Esophagus (tissue), 2 donors: Measurements from ENCODE around the gene SMIM20. TPM values are rescaled to one million over a fixed set of nuclear protein-coding genes. Genes with fewer than 3 reads are reported as not detected.

ENCODE experiments used
- H3K27ac ChIP-seq, 2 donors: one replicate each; pipeline ENCODE4 v1.5.1; 2013; ENCODE audit warnings: low read depth in 2 of 2, mild to moderate bottlenecking in 2 of 2, inconsistent platforms in 1 of 2, low read length in 1 of 2, moderate library complexity in 1 of 2
- H3K27me3 ChIP-seq, 2 donors: one replicate each; pipeline ENCODE4 v1.6.1; 2013; ENCODE audit warnings: low read length in 2 of 2, control low read depth in 1 of 2, mild to moderate bottlenecking in 1 of 2; ENCODE audit not compliant: insufficient read depth in 2 of 2, control insufficient read depth in 1 of 2
- H3K36me3 ChIP-seq, 2 donors: one replicate each; pipeline ENCODE4 v1.6.1; 2013; ENCODE audit warnings: low read length in 1 of 2; ENCODE audit not compliant: control insufficient read depth in 2 of 2, insufficient read depth in 2 of 2
- H3K4me1 ChIP-seq, 2 donors: one replicate each; pipeline ENCODE4 v1.6.1; 2013; ENCODE audit warnings: low read length in 1 of 2; ENCODE audit not compliant: control insufficient read depth in 2 of 2, insufficient read depth in 2 of 2
- H3K4me3 ChIP-seq, 2 donors: one replicate each; pipeline ENCODE4 v1.5.1; 2013; ENCODE audit warnings: low read length in 2 of 2, mild to moderate bottlenecking in 2 of 2, low read depth in 1 of 2, moderate library complexity in 1 of 2
- H3K9me3 ChIP-seq, 2 donors: one replicate each; pipeline ENCODE4 v1.6.1; 2013; ENCODE audit warnings: mild to moderate bottlenecking in 2 of 2, low read depth in 1 of 2, low read length in 1 of 2, moderate library complexity in 1 of 2; ENCODE audit not compliant: control insufficient read depth in 2 of 2, insufficient read depth in 1 of 2
- WGBS, 2 donors: extraction: QIAGEN DNeasy Blood & Tissue Kit; methylation state at CpG; one replicate each; pipeline ENCODE4 v1.1.7; 2013; 5-methylcytosine and 5-hydroxymethylcytosine counted together
- polyA plus RNA-seq, 2 donors: library from polyadenylated mRNA; stranded (reverse); fragments of 200-250 nt; gene quantifications; one replicate each; pipeline ENCODE4 v1.2.3, GENCODE V29; 2013
- donor health status: healthy with polysubstance abuse.
- donor health status: Bipolar disorder and iron deficiency.

Gene SMIM20
- polyA plus RNA-seq, 2 donors, result 8.7 to 15.9 TPM

- no peak overlapping the region for H3K4me3 ChIP-seq
Measured at GRCh38 chr4:25889589-25890503, 24.2 kb upstream of the SMIM20 start.

DNA sequence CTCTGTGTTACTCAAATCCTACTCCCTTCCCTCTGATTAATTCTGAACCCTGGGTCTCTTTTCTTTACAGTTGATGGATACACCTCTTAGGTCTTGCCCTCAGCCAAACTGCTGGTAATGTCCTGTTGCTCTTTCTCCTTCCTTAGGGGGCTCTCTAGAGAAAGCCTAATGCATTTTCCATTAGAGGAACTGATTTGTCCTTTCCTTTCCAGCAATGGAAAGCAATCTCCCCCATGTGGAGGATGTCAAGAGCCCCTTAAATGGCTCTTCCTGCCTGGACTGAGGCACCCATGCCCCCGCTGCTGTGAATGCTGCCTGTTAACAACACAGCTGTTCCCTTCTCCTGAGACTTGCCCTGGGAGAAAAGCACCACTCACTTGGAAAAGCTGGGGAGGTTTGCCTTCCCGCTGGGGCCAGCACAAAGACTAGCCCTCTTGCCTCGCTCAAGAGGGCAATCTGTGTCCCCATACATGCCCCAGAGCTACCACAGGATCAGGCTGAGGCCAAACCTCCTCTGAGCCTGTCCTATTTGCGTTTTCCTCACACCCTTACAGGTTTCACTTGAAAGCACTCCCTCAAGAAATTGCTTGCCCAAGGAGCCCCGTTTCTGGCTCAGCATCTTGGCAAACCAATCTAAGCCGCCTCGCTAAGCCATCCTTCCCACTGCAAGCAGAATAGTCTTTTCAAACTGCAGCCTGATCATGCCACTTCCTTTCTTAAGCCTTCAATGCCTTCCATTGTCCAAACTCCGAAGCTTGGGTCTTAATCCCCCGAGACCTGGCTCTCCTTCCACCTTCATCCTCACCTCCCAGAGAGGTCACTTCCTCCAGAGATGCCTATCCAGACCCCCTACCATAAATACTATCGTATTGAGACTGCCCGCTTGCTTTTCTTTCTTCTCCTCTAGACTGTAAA lies 23.2 kb upstream of the SMIM20 start:
- Histone ChIP-seq H3K4me1 (no peaks in the 10 kb centered on the region), H3K9me3 (no peaks in the 10 kb centered on the region), H3K27me3 (no peaks in the 10 kb centered on the region), H3K4me3 (no peak overlapping the region), H3K36me3 (no peaks in the 10 kb centered on the region), H3K27ac (no peak overlapping the region)
- 62 to 64% methylated on average over 11 of the region's 11 CpGs for WGBS, 2 donors

More at GRCh38 chr4:25889589-25890503, 24.2 kb upstream of the SMIM20 start:
- no peaks in the 10 kb centered on the region for H3K36me3 ChIP-seq
- H3K27ac ChIP-seq, result no peak overlapping the region
- no peaks in the 10 kb centered on the region for H3K9me3 ChIP-seq
- 91 to 94% methylated on average over 14 of the region's 14 CpGs for WGBS, 2 donors
- H3K27me3 ChIP-seq, result no peaks in the 10 kb centered on the region
- H3K4me1 ChIP-seq, result no peaks in the 10 kb centered on the region

- Histone ChIP-seq H3K27ac (no peak overlapping the region), H3K4me3 (no peak overlapping the region), H3K36me3 (no peaks in the 10 kb centered on the region), H3K4me1 (no peaks in the 10 kb centered on the region), H3K27me3 (no peaks in the 10 kb centered on the region), H3K9me3 (no peaks in the 10 kb centered on the region)
- 79 to 81% methylated on average over 6 of the region's 6 CpGs for whole genome bisulfite sequencing, 2 donors
Measured at GRCh38 chr4:25892796-25893195, 21.2 kb upstream of the SMIM20 start.

- WGBS, 2 donors, result 59 to 63% methylated on average over 5 of the region's 5 CpGs
- Histone ChIP-seq H3K4me1 (no peaks in the 10 kb centered on the region), H3K9me3 (no peaks in the 10 kb centered on the region), H3K27ac (no peak overlapping the region), H3K4me3 (no peak overlapping the region), H3K27me3 (no peaks in the 10 kb centered on the region), H3K36me3 (no peaks in the 10 kb centered on the region)
Measured at GRCh38 chr4:25896776-25897539, 17.1 kb upstream of the SMIM20 start.

GRCh38 chr4:25900310-25900709 lies 13.7 kb upstream of the SMIM20 start:
- Histone ChIP-seq H3K4me3 (no peak overlapping the region), H3K36me3 (no peaks in the 10 kb centered on the region), H3K9me3 (no peaks in the 10 kb centered on the region), H3K4me1 (no peaks in the 10 kb centered on the region), H3K27me3 (no peaks in the 10 kb centered on the region), H3K27ac (no peak overlapping the region)
- WGBS, 2 donors, result 80 to 100% methylated on average over 1 of the region's 1 CpG

DNA sequence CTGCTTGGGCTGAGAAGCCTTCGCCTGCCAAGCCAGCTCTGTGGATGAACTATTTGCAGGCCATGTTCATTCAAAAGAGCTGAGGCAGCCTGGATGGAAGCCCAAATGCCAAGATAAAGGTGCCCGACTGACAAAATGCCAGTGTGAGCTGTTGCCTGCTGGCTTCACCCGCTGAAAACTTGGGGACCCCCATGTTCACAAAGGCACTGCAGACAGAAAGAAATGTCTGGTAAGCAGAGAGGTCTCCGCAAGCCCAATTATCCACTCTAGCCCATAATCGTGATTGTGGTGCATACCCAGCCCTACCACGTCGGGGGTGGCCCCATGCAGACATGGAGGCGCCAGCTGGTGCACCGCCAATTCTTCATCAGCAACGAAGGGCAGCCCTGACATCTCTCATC lies 13.0 kb upstream of the SMIM20 start:
- no peak overlapping the region for H3K27ac ChIP-seq
- H3K4me3 ChIP-seq, result no peak overlapping the region
- no peaks in the 10 kb centered on the region for H3K9me3 ChIP-seq
- no peaks in the 10 kb centered on the region for H3K4me1 ChIP-seq
- WGBS, 2 donors, result 87 to 91% methylated on average over 10 of the region's 10 CpGs
- H3K36me3 ChIP-seq, result no peaks in the 10 kb centered on the region
- no peaks in the 10 kb centered on the region for H3K27me3 ChIP-seq

DNA sequence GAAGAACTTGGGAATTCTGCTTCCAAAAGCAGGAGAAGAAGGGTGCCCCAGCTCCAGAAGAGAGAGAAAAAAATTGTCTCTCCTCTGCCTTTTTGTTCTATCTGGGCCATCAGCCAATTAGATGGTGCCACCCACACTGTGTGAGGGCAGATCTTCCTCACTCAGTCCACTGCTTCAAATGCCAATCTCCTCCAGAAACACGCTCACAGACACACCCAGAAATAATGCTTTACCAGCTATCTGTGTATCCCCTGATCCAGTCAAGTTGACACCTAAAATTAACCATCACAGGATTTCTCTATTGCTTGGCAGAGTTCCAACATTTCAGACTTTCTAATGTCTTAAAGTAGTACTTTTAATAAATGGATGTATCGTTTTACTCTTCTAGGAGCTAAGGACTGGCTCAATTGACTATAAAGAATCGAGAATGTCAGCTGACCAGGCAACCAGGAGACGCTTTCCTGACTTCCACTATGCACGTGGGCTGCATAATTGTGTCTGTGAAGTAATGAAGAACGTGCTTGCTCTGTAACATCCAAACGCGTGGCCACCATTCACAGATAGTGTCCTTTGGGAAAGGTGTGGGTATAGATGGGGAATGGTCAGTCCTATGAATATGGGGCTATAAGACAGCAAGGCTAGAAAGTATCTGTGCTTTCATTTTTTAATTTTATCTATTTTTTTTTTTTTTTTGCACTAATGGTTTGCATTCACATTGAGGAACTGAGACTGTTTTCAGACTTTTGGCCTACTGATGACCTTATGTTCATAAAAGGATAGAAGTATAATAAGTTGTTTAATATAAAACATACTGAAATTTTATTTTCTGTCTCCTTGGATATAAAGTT lies 9.9 kb upstream of the SMIM20 start:
- Histone ChIP-seq H3K27me3 (no peaks in the 10 kb centered on the region), H3K27ac (no peak overlapping the region), H3K4me3 (no peak overlapping the region), H3K36me3 (no peaks in the 10 kb centered on the region), H3K4me1 (no peaks in the 10 kb centered on the region), H3K9me3 (no peaks in the 10 kb centered on the region)
- 72 to 80% methylated on average over 8 of the region's 8 CpGs for WGBS, 2 donors

DNA sequence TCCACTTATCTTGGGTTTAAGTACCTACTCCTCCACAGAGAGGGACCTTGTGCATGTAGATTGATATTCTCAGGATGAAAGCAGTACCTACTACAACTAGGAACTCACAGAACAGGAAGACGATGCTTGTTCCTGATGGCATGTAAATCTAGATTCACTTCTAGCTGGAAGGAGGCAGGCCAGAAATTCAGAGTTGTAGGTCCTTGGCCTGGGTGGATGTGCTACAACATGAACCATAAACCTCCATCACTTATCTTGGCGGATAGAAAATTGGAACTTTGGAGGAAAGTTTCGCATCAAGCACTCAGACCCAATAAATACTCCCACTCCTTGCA lies 9.3 kb upstream of the SMIM20 start:
- 96 to 97% methylated on average over 3 of the region's 3 CpGs for WGBS, 2 donors

More for the DNA sequence above, 9.3 kb upstream of the SMIM20 start:
- no peaks in the 10 kb centered on the region for H3K9me3 ChIP-seq
- no peaks in the 10 kb centered on the region for H3K36me3 ChIP-seq
- no peaks in the 10 kb centered on the region for H3K27me3 ChIP-seq
- H3K27ac ChIP-seq, result no peak overlapping the region
- no peak overlapping the region for H3K4me3 ChIP-seq
- no peaks in the 10 kb centered on the region for H3K4me1 ChIP-seq
